HG03457 (cell line): ENCODE results near the gene RASGRF1.

Experiments used
- ATAC-seq: cut with Tn5 transposase; IDR thresholded peaks from one replicate; pipeline ENCODE4 v1.9.1; 2021; ENCODE audit warnings: moderate number of reproducible peaks; ENCODE audit not compliant: unreplicated experiment

RASGRF1 gene

DNA sequence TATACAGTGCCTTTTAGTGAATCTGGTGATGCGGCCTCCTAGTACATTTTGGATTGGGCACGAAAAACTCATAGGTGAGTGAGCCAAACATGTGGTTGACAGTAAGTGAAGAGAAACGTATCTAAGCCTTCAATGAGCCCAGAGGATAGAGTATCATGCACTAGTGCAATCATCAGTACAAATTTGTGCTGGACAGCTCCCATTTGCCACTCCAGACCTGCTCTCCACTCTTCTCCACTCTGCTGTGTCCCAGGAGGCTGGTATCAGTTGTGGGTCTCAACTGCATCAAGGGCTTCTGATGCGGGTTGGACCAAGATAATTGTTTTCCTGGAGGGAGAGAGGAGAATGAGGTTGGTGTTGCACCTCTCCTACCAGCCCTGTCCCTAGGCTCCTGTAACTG lies 9.1 kb upstream of the RASGRF1 start:
- ATAC-seq: no peak

DNA sequence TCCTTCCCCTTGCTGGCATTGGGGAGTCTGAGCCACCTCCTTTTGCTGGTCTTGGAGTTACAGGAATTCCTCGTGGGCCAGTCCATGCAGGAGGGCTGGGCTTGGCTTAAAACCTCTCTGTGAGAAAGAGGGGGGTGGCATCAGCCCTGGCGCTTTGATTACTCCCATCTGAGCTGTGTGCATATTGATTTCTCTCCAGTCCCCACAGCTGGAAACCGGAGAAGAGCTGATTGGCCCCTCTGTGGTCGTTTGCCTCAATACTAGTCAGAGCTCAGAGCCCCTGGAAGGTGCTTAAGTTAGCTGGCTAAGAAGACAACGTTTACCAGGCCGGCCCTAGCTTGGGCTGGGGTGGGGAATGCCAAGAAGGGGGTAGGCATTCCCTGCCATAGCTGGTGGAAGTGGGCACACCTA lies 4.0 kb upstream of the RASGRF1 start:
- ATAC-seq: no peak

DNA sequence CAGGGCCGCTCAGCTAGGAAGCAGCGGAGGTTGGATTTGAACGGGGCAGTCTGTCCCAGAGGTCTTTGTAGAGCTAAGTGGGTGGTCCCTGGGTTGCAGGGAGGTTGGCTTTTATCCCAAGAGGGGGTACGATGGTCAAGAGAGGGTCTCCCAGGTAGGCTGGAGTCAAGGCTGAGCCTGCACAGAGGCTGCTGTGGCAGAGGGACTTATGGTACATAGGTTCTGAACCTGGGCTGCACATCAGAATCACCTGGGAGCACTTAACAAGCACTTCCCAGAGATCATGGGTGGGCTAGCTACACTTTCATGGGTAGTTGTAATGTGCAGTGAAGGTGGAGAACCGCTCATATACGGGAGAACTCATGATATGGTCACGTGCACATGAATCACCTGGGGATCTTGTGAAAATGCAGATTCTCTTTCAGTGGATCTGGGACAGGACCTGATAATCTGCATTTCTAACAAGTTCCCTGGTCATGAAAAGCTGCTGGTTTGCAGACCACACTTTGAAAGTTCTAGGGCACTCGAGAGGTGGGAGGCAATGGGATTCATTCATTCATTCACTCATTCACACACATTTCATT lies 2.9 kb upstream of the RASGRF1 start:
- no peak for ATAC-seq

DNA sequence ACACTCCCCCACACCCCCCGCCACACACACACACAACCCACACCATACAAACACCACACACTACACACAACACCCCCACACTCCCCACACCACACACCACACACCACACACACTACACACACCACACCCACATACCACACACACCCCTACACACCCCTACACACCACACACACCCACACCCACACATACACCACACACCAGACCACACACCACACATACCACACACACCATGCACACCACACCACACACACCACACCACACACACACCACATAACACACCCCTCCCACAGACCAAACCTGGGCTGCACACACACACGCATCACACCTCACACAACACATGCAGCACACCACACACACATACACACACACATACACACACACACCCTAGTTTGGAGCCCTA lies 1.8 kb upstream of the RASGRF1 start:
- no peak for ATAC-seq

DNA sequence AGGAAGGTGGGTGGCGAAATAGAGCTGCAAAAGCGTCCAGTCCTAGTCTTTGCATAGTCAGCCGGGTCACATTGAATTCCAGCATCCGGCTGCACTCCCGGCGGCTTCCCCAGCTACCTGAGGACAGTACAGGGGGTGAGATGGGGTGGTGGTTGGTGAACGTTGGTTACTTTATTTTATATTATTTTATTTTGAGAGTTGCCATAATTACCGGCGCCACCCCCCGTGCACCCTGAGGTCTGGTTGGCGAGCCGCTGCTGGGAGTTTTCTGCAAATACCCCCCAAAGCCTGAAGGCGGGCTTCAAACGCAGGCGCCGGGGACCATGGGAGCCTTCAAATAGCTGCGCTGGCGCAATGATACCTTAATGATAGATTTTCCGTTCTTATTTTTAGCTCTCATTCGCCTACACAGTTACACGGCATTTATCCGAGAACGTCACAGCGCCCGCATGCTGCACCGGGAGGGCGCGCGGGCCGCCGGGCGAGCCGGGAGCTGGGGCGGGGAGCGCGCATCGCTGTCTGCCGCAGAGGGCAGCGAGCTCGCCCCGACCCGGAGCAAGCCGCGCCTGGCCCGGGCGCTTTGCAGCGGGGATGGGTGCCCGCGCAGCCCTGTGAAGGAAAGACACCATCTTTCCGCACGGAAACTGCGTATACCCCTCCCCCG lies 756 bp upstream of the RASGRF1 start:
- ATAC-seq: no peak

DNA sequence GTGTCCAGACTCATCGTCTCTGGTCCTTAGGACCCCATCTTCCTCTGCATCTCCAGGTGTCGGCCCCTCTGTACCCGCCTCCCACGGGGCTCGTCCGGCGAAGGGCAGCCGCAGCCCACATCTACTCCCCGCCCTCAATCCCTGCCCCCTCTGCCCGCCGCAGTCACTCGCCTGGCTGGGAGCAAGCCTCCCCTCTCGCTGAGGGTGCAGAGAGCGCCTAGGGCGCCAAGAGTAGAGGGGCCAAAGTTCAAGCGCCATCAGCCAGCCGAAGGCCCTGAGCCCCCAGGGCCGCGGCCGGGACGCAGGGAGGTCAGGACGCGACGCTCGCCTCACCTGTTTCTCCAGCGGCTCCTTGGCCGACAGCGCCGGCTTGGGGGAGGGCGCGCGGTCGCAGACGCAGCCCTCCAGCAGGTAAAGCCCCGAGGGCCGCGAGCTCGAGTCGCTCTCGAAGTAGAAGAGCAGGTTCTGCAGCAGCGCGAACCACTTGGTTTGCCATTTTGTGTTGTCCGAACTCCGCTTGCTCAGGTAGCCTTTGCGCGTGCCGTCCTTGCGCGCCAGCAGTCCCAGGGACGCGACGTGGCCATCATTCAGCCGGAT lies 592 bp downstream of the RASGRF1 start:
- no peak for ATAC-seq

DNA sequence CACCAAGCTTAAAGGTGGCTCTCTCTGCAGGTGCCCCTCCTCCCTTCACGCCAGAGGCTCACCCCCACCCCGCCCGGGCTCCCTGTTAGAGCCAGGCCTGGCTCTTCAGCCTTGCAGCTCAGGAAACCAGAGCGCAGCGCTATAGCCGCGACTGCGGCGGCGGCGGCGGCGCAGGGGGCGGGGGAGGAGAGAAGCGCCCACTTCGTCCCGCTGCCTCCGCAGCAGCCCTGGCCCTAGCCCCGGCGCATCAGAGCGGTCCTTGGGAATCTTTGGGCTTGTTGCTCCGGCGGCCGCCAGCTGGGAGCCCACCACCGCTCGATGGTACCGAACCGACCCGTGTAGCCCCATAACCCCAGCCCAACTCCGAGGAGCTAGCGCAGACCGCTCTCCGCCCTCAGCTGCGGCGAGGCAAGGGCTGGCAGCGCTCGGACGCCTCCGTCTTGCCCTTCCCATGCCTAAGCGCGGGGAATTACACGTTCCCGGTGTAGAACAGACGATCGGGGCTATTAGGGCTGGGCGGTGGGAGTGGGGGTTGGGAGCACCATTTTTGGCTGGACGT lies 1.2 kb downstream of the RASGRF1 start:
- no peak for ATAC-seq

DNA sequence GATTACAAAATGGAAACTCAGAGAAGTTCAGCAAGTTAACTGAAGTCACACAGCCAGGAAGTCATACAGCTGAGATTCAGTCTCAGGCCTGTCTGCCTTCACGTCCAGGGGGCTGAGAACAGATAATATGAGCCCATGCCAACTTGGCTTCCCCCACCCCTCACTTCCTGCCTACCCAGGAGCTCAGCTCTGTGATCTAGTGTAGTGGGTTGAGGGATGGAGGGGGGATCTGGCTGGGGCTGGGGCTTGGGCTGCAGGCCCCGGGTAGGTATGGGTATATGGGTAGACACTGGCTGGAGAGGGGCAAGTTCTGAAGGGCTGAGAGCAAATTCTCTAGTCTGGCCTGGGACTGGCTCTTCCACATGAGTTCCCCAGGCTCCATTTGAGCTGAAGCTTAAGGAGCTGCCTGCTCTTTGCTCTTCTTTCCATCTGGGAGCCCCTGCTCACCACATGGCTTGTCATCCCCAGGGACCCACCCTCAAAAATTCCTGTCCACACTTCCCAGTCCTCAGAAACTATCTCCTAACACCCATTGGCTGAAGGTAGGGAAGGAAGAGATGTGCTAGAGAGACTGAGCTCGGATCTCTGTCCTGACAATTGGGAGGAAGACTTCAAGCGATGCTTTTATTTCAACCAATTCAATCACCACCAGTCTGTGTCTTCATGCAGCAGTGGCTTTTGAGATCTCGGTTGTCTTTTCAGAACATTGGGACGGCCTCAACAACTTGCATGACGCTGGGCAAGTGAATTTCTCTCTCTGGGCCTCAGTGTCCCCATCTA lies 2.0 kb downstream of the RASGRF1 start:
- no peak for ATAC-seq

DNA sequence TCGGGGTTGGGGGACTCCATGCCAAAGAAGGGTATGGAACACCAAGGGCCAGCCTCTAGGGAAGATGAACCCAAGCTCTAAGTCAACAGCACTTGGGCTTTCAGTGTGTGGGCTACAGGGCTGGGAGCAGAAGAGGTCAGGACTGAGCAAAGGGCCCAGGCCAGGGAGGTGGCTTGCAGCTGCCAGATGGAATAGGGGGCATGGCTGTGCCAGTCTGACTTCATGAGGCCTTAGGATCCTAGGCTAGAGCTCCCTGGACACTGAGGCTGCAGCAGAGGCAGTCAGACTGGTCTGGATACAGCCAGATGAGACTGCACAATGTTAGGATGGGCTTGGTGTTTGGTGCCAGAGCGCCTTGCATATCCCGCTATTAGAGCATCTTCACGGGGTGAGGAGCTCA lies 3.8 kb downstream of the RASGRF1 start:
- ATAC-seq: no peak

DNA sequence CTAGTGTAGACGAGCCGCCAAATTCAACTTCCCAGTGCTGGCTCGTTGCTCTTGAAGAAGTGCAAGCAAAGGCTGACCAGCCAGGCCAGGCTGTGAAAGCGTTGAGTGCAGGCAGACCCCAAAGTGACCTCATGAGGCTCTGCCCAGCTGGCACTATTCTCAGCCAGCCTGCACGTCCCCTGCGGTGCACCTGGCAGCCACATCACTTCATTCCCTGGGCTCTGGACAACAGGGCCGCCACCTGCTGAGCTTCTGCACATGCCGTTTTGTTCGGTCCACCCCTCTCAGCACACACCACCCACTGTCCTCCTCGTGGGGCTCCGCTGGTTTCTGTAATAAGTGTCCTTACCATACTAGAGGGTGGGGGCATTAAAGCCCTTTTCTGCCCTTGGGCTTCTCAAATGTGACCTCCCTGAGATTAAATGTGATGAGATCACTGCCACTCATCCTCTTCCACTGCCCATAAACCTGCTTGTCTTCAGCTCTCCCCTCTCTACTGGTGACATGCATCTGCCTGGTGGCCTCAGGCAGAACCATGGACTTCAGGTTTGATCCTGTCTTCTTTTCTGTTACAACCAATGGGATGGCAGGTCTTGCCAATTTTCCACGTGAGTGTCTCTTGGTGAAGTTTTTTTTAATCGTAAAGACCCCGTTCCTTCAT lies 6.1 kb downstream of the RASGRF1 start:
- ATAC-seq: no peak

DNA sequence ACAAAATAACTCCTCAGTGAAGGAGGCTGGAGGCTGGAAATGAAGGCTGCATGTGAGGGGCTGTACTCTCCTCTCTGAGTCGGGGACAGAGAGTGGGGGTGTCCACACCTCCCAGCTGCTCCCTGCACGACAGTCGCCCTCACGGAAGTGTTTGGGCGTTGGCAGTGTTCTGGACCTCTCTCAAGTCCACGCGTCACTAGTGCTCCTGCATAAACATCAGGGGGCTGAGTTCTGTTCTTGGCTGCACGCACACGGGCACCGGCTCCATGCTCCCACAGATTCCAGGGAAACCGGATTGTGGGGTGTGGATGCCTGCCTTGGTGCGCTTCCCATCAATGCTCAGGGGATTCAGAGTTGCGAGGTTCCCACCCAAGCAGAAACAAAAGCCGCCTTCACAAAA lies 7.4 kb downstream of the RASGRF1 start:
- ATAC-seq: no peak

DNA sequence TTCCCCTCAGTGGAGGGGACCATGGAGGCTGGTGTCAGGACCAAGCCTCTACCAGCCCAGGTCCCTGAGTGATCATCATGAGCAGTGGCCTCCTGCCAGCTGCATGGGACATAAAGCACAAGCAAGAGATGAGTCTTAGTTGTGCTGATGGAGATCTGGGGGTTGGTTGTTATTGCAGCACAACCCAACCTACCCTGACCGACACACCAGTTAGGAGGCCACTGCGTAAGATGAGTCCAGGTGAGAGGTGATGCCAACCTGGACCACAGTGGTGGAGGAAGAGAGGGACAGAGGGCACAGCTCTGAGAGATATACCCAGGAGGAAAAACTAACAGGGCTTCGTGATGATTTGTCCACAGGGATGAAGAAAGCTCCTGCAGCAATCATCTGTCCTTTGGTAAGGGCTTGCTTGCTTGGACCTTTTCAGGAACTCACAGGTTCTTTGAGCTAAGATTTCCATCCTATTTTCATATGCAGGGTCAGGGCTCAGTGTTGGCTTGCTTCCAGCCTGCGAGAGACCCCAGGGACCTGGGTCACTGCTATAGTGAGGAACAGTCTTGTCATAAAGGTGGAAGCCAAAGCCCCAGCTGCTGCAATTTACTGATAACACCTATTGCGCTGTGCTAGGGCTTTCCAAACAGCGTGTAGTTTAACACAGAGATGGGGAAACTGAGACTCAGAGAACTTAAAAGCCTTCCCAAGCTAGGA lies 8.1 kb downstream of the RASGRF1 start:
- no peak for ATAC-seq

DNA sequence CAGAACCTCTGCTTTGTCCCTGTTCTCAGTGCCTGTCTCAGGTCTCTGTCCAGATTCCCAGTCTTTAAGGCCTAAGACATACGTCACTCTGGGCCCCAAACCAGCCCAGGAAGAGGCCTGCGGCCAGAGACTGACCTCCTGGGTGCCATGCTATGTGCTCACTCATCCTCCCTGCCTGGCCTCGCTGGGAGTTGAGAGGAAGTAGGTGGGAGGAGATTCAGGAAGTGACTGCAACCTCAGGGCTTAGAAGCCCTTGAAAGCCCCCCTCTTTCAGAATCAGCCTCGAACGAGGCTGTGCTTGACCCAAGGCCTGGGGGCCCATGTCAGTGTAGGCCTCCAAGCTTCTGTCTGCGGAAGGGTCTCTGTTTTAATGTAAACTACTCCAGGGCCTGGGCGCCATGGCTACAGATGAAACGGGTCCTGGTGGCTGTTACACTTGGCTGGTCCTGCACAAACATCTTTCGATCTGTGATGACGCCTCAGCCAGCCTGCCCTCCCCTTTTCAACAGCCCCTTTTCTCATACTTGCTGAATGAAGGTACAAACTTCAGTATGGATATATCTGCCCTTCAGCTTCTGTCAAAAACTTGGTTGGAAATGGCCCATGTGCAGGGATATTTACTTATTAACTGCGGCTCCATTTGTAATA lies 11.7 kb downstream of the RASGRF1 start:
- no peak for ATAC-seq

DNA sequence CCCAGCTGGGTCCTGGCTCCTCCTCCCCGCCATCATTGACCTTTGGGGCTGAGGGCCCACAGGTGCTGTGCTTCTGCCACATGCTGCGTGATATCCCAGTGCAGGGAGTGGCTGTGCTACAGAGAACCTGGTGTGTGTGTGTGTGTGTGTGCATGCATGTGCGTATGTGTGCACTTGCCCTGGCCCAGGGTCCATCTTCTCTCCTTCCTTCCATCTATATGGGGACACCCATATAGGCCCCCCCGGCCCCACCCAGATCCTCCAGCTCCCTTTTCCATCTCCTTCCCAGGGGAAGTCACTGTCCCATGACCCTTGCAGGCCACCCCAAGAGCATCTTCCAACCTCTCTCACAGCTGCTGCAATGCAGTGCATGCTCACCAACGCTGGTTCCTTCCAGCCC lies 12.6 kb downstream of the RASGRF1 start:
- no peak for ATAC-seq

DNA sequence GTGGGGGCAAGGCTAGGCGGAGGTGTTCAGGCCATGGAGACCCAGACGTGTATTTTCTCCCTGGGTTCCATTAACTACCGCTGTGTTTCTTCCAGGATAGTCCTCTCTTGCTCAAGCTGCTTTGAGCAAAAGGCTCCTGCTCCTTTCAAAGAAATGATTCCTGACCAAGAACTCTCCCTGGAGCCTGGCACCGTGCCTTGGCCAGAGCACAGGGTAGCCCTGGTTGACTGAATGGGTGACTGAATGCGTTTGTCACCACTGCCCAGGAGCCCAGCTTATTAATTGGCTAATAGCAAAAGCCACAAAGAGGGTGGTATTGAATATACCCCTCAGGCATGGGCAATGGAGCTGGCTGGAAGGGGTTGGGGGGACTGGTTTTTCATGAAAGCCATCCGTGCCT lies 13.9 kb downstream of the RASGRF1 start:
- ATAC-seq: no peak

DNA sequence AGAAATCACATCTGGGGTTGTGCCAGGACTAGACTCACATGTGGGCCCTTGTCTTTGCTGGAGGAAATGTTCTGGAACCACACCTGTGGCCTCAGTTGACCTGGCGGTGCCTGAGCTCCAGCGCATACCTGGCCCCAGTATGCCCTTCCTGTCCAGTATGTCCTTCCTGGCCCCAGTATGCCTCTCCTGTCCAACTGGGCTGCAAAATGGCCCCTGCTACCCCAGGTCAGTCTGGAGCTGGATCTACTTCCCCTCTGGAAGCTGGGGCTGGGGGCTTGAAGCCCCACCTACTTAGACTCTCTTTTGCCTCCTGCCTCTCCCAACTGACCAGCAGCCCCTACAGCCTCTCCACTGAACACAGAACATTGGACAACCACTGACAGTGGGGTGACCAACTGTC lies 15.3 kb downstream of the RASGRF1 start:
- no peak for ATAC-seq

DNA sequence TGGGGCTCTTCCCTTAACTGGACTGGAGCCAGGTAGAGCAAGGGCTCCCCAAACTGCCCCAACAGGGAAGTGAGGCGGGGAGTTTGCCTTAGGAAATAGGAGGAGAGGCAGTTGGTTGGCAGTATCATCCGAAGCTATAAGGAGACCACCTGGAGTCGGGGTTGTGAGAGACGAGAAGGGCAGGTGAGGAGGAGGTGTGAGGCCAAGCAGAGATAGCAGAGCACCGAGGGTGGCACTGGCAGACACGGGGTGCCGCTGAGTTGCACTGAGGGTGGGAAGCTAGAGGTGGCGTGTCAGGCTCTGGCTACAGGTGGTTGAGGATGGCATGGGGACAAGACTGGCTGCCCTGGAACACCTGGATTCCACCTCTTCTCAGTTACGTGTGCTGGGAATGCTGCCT lies 17.2 kb downstream of the RASGRF1 start:
- ATAC-seq: no peak

DNA sequence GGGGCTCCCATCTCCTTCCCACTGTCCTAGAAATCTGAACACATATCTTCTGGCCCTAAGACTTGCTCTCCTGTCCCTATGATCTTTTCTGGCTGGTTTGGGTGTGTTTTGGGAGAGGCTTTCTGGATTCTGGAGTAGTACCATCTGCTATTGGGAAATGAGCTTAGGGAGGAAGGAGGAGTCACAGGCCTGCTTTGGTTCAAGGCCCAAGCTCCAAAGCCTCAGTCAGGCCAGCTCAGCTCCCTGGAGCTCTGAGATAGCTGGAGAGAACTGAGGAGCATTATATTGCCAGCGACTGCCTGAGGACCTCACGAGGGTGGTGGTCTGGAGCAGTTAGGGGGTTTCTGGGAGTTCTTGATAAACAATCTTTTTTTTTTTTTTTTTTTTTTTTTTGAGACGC lies 18.7 kb downstream of the RASGRF1 start:
- ATAC-seq: no peak

DNA sequence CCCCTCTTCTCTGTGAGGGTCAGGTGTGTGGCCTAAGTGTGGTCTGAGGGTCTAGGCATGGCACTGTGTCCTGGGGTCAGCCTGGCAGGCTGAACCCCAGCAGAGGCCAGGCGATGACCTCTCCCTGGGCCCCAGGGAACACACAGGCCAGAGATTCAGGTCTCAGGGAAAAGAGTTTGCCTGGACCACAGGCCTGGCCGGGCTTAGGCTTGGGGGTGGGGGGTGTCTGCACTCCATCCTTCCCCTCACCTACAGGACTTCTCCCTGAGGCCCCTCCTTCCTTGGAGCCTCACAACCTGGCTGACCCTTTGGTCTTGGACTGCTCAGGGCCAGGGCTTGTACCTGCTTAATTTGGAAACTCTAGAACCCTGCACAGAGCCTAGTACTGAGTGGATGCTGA lies 21.8 kb downstream of the RASGRF1 start:
- no peak for ATAC-seq

DNA sequence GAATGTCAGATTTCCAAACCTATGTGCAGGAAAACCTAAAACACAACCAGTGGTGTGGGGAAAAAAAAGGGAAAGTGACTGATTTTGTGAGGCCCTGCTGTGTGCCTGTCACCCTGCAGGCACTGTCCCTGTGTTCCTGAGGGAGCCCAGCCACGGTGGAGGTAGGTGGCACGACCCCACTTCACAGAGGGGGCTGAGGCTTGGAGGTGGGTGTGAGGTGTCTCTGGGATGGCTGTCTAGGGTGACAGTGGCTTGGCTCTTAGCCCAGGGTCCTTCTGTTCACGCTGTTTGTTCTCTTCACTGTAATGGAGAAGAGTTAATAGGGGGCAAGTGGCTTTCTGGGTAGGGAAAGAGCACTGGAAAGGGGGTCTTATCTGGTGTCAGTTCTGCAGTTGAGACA lies 22.6 kb downstream of the RASGRF1 start:
- ATAC-seq: no peak
